Measurements from ENCODE around the gene EPB42. TPM values are rescaled to one million over a fixed set of nuclear protein-coding genes. Genes with fewer than 3 reads are reported as not detected.

The EPB42 gene
- total RNA-seq = under 1 TPM in 1 of 4 donors, not detected in 3; 0.52 TPM
- not detected for polyA plus RNA-seq
- long read RNA-seq, donor 1, partial matches to known transcripts = 1 of 3 reads
- long read RNA-seq, donor 1, other reads (novel, unspliced or antisense) = 0 of 3 reads
- long read RNA-seq, donor 2 = 0 reads

DNA sequence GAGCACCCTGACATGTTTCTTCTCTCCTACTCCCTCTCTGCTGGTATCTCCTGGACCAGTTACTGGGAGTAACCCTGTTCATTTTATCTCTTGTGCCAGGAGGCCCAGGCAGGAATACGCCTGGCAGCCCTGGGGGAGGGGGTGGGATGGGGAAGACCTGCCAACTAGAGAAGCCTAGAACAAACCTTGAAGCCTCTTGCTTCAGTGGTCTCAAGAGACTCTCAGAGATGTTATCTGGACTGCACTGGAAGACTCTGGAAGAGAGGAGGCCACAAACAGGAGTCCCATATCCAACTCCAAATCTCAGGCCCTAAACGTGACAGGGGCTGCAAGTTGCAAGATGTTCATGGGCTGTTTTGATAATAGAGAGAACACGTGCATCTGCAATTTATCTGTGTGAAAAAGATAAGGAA lies at the start of gene EPB42:
Gene EPB42, minus strand, starts transcription at position 28 of the 413 bp plus-strand sequence. CDS start 193 bp downstream, outside the sequence.
- DNase-seq (no peak), ATAC-seq (no peak)
- 79 to 86% (median 82%) methylated on average over 3 of the region's 3 CpGs for WGBS, 3 donors
- no peak within 1 kb of the TSS for H3K4me3 ChIP-seq
- no peaks in the 10 kb centered on the region for H3K9me3 ChIP-seq
- H3K27ac ChIP-seq = no peak within 1 kb of the TSS
- TF ChIP-seq, protein P1, sequence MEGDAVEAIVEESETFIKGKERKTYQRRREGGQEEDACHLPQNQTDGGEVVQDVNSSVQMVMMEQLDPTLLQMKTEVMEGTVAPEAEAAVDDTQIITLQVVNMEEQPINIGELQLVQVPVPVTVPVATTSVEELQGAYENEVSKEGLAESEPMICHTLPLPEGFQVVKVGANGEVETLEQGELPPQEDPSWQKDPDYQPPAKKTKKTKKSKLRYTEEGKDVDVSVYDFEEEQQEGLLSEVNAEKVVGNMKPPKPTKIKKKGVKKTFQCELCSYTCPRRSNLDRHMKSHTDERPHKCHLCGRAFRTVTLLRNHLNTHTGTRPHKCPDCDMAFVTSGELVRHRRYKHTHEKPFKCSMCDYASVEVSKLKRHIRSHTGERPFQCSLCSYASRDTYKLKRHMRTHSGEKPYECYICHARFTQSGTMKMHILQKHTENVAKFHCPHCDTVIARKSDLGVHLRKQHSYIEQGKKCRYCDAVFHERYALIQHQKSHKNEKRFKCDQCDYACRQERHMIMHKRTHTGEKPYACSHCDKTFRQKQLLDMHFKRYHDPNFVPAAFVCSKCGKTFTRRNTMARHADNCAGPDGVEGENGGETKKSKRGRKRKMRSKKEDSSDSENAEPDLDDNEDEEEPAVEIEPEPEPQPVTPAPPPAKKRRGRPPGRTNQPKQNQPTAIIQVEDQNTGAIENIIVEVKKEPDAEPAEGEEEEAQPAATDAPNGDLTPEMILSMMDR (IDR thresholded peaks at IDR 0.05) = no peak
- H3K36me3 ChIP-seq (ENCODE audit: insufficient read depth in 1 of 2, low read depth in 1 of 2) = no peaks in the 10 kb centered on the region
- H3K27me3 ChIP-seq (ENCODE audit: insufficient read depth in 3 of 3, low read length in 2 of 3) = no peaks in the 10 kb centered on the region
- intact Hi-C loops (cut with DNase I) = no loop called here
- no peaks in the 10 kb centered on the region for H3K4me1 ChIP-seq

GRCh38 chr15:43270113-43270665 lies 49.4 kb upstream of the EPB42 start:
- ATAC-seq = no peak
- 68 to 89% (median 75%) methylated on average over 5 of the region's 5 CpGs for WGBS, 3 donors

GRCh38 chr15:43268111-43269105 lies 47.6 kb upstream of the EPB42 start:
- ATAC-seq = peak in 2 of 4 donors; percentile 66 to 67

More at GRCh38 chr15:43270113-43270665, 49.4 kb upstream of the EPB42 start:
- TF ChIP-seq, protein P1 (IDR thresholded peaks at IDR 0.05) = no peak
- Histone ChIP-seq H3K4me1 (peaks cover 6% of the 10 kb centered on the region), H3K27me3 (ENCODE audit: insufficient read depth in 3 of 3, low read length in 2 of 3) (no peaks in the 10 kb centered on the region), H3K36me3 (ENCODE audit: insufficient read depth in 1 of 2, low read depth in 1 of 2) (no peaks in the 10 kb centered on the region), H3K9me3 (peaks cover 3% of the 10 kb centered on the region), H3K4me3 (no peak overlapping the region), H3K27ac (no peak overlapping the region)
- intact Hi-C loops (cut with DNase I) = no loop called here
- DNase-seq = no peak

DNA sequence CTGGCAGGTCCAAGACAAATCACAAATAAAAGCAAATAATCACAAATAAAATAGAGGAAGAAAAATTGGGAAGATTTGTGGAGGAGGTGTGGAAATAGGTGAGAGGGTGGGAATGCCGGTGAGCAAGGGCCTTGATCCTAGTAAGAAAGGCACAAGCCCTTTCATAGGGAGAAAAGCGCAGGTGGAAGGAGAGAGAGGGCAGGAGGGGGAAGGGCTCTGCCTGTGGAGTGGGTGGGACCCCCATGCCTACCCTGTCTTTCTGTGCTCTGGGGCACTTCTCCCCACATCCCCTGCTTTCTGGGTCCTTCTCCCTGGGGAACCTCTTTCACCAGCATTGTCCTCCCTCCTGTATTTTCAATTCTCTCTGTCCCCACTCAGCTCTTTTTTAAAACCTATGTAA lies 46.6 kb upstream of the EPB42 start:
- H3K4me1 ChIP-seq = no peaks in the 10 kb centered on the region
- no peak overlapping the region for H3K27ac ChIP-seq
- H3K27me3 ChIP-seq (ENCODE audit: insufficient read depth in 3 of 3, low read length in 2 of 3) = no peaks in the 10 kb centered on the region
- WGBS, 3 donors = 73 to 96% (median 91%) methylated on average over 2 of the region's 2 CpGs
- no peaks in the 10 kb centered on the region for H3K36me3 ChIP-seq (ENCODE audit: insufficient read depth in 1 of 2, low read depth in 1 of 2)
- H3K4me3 ChIP-seq = no peak overlapping the region
- DNase-seq = no peak
- ATAC-seq = no peak
- TF ChIP-seq, protein P1 (IDR thresholded peaks at IDR 0.05) = no peak
- intact Hi-C loops (cut with DNase I) = no loop called here
- H3K9me3 ChIP-seq = peaks cover 3% of the 10 kb centered on the region

More at GRCh38 chr15:43268111-43269105, 47.6 kb upstream of the EPB42 start:
- Histone ChIP-seq H3K27me3 (ENCODE audit: insufficient read depth in 3 of 3, low read length in 2 of 3) (no peaks in the 10 kb centered on the region), H3K4me1 (no peaks in the 10 kb centered on the region), H3K4me3 (no peak overlapping the region), H3K27ac (no peak overlapping the region), H3K9me3 (peaks cover 3% of the 10 kb centered on the region), H3K36me3 (ENCODE audit: insufficient read depth in 1 of 2, low read depth in 1 of 2) (no peaks in the 10 kb centered on the region)
- 63 to 68% (median 65%) methylated on average over 11 of the region's 11 CpGs for WGBS, 3 donors
- intact Hi-C loops (cut with DNase I) = no loop called here
- no peak for DNase-seq
- TF ChIP-seq, protein P1 (IDR thresholded peaks at IDR 0.05) = peak; percentile 10

Measured in psoas muscle (tissue), 8 donors.